H1 (cell line): ENCODE results near the gene GFOD1. TPM values are rescaled to one million over a fixed set of nuclear protein-coding genes. Genes with fewer than 3 reads are reported as not detected.

Source experiments
- CTCF ChIA-PET: fragments of 300-600 bp; sonication (Branson Sonifier 250); formaldehyde crosslinking; loops from one replicate; lab custom pipeline; 2021; ENCODE audit not compliant: partially characterized antibody; lab: Charles Lee
- POLR2A ChIA-PET: fragments of 300-600 bp; sonication (Branson Sonifier 250); formaldehyde crosslinking; loops from one replicate; lab custom pipeline; 2021; ENCODE audit warnings: inconsistent platforms; ENCODE audit not compliant: partially characterized antibody; lab: Charles Lee
- DNase-seq, 2 experiments: peaks; one replicate each; pipeline versions ENCODE4 v3.0.0 to v3.0.0-alpha.2; 2010 to 2022; ENCODE audit warnings: low spot score in 2 of 2, low read depth in 1 of 2, mixed read lengths in 1 of 2
- FAIRE-seq: peaks from 2 replicates; lab custom pipeline; 2011; peaks lifted over from hg19 to GRCh38; lab: Jason Lieb, UNC
- H2AFZ ChIP-seq: 2 replicates; pipeline ENCODE4 v1.8.1; 2012; ENCODE audit warnings: low read length, inconsistent platforms
- H2AK5ac ChIP-seq: 2 replicates; pipeline ENCODE4 v1.6.1; 2013; ENCODE audit warnings: low read depth, low read length
- H2BK120ac ChIP-seq: replicated peaks from 2 replicates; pipeline ENCODE3; 2013; ENCODE audit warnings: low read depth, low read length, inconsistent platforms
- H2BK12ac ChIP-seq: 2 replicates; pipeline ENCODE4 v1.6.1; 2013; ENCODE audit warnings: low read depth, low read length
- H2BK15ac ChIP-seq: 2 replicates; pipeline ENCODE4 v1.6.1; 2013; ENCODE audit warnings: low read length
- H2BK20ac ChIP-seq: 2 replicates; pipeline ENCODE4 v1.6.1; 2013; ENCODE audit warnings: low read length
- H2BK5ac ChIP-seq: 2 replicates; pipeline ENCODE4 v1.6.1; 2013; ENCODE audit warnings: low read depth, low read length
- H3K14ac ChIP-seq: 2 replicates; pipeline ENCODE4 v1.6.1; 2013; ENCODE audit warnings: inconsistent platforms; ENCODE audit not compliant: insufficient read length
- H3K18ac ChIP-seq: 2 replicates; pipeline ENCODE4 v1.6.1; 2013; ENCODE audit warnings: low read length; ENCODE audit errors: extremely low read depth
- H3K23ac ChIP-seq: 2 replicates; pipeline ENCODE4 v1.6.1; 2013; ENCODE audit warnings: inconsistent platforms; ENCODE audit not compliant: insufficient read length
- H3K23me2 ChIP-seq: 2 replicates; pipeline ENCODE4 v1.6.1; 2013; ENCODE audit warnings: low read depth, low read length
- H3K27ac ChIP-seq: 2 replicates; pipeline ENCODE4 v1.6.1; 2011; ENCODE audit warnings: low read depth, low read length, inconsistent platforms
- H3K27me3 ChIP-seq, 4 experiments: replicated peaks in 1 of 4; 1 replicate in 1 of 4; 2 replicates in 3 of 4; pipeline versions ENCODE4 v1.6.1 to v1.8.1; 2011 to 2013; ENCODE audit warnings: low read length in 3 of 4, mild to moderate bottlenecking in 3 of 4, inconsistent platforms in 2 of 4, mixed read lengths in 2 of 4, moderate library complexity in 1 of 4; ENCODE audit not compliant: control insufficient read depth in 3 of 4, insufficient read depth in 3 of 4; ENCODE audit errors: extremely low read depth in 1 of 4
- H3K36me3 ChIP-seq, 4 experiments: 2 replicates each; pipeline versions ENCODE4 v1.6.1 to v1.8.1; 2011 to 2013; ENCODE audit warnings: mild to moderate bottlenecking in 4 of 4, low read length in 3 of 4, moderate library complexity in 2 of 4, control low read depth in 1 of 4, inconsistent platforms in 1 of 4; ENCODE audit not compliant: insufficient read depth in 4 of 4, control insufficient read depth in 2 of 4
- H3K4ac ChIP-seq: replicated peaks from 2 replicates; pipeline ENCODE3; 2013; ENCODE audit warnings: low read length, low read depth, mixed read lengths, inconsistent platforms; ENCODE audit not compliant: insufficient read length
- H3K4me1 ChIP-seq, 4 experiments: replicated peaks in 1 of 4; 1 replicate in 1 of 4; 2 replicates in 3 of 4; pipeline versions ENCODE4 v1.6.1 to v1.8.1; 2011 to 2013; ENCODE audit warnings: low read length in 3 of 4, inconsistent platforms in 2 of 4, mixed read lengths in 1 of 4; ENCODE audit not compliant: insufficient read depth in 4 of 4, control insufficient read depth in 3 of 4
- H3K4me2 ChIP-seq, 2 experiments: 2 replicates each; pipeline versions ENCODE4 v1.6.1 to v1.8.1; 2011 to 2013; ENCODE audit warnings: low read depth in 2 of 2, low read length in 2 of 2, control low read depth in 1 of 2, inconsistent platforms in 1 of 2, mild to moderate bottlenecking in 1 of 2; ENCODE audit not compliant: insufficient read depth in 1 of 2
- H3K4me3 ChIP-seq, 4 experiments: fragments of 200-600, 300-600 bp in 1 of 4; sonication (generic), shearing (Covaris generic), sonication (Bioruptor Twin) in 1 of 4; 2 replicates each; pipeline versions ENCODE4 v1.5.1 to v1.8.1; 2011 to 2016; ENCODE audit warnings: low read length in 4 of 4, low read depth in 3 of 4, control low read depth in 2 of 4, inconsistent platforms in 2 of 4, mild to moderate bottlenecking in 2 of 4, mixed read lengths in 1 of 4, moderate library complexity in 1 of 4; ENCODE audit not compliant: insufficient read depth in 2 of 4; ENCODE audit errors: extremely low read depth in 1 of 4
- H3K56ac ChIP-seq: replicated peaks from 2 replicates; pipeline ENCODE3; 2013; ENCODE audit warnings: low read depth, mild to moderate bottlenecking, mixed read lengths, low read length, inconsistent platforms; ENCODE audit not compliant: insufficient read length
- H3K79me1 ChIP-seq: 2 replicates; pipeline ENCODE4 v1.6.1; 2013; ENCODE audit warnings: low read depth, low read length, control low read depth
- H3K79me2 ChIP-seq, 2 experiments: 2 replicates each; pipeline versions ENCODE4 v1.6.1 to v1.8.1; 2012 to 2013; ENCODE audit warnings: low read length in 2 of 2, mild to moderate bottlenecking in 2 of 2, inconsistent platforms in 1 of 2; ENCODE audit not compliant: insufficient read depth in 2 of 2, control insufficient read depth in 1 of 2
- H3K9ac ChIP-seq, 4 experiments: replicated peaks in 1 of 4; 1 replicate in 1 of 4; 2 replicates in 3 of 4; pipeline versions ENCODE4 v1.6.1 to v1.8.1; 2011 to 2013; ENCODE audit warnings: low read depth in 3 of 4, low read length in 3 of 4, control low read depth in 2 of 4, mild to moderate bottlenecking in 2 of 4, moderate library complexity in 2 of 4, inconsistent platforms in 1 of 4; ENCODE audit errors: extremely low read depth in 1 of 4
- H3K9me3 ChIP-seq, 2 experiments: 2 replicates each; pipeline versions ENCODE4 v1.6.1 to v1.8.1; 2012 to 2013; ENCODE audit warnings: mild to moderate bottlenecking in 2 of 2, moderate library complexity in 2 of 2, control low read depth in 1 of 2, inconsistent platforms in 1 of 2, low read depth in 1 of 2, low read length in 1 of 2, mixed read lengths in 1 of 2; ENCODE audit not compliant: insufficient read depth in 2 of 2
- H4K20me1 ChIP-seq, 2 experiments: replicated peaks in 1 of 2; 2 replicates each; pipeline versions ENCODE3 to v1.8.1; 2011 to 2013; ENCODE audit warnings: inconsistent platforms in 2 of 2, low read length in 2 of 2, mild to moderate bottlenecking in 1 of 2; ENCODE audit not compliant: insufficient read depth in 2 of 2, control insufficient read depth in 1 of 2
- H4K5ac ChIP-seq: 2 replicates; pipeline ENCODE4 v1.6.1; 2013; ENCODE audit warnings: low read length, low read depth, mixed read lengths, inconsistent platforms; ENCODE audit not compliant: insufficient read length
- H4K8ac ChIP-seq: 2 replicates; pipeline ENCODE4 v1.8.0; 2013; ENCODE audit warnings: mild to moderate bottlenecking, moderate library complexity, low read length, inconsistent platforms; ENCODE audit not compliant: insufficient read depth; ENCODE audit errors: extremely low read depth
- H4K91ac ChIP-seq: replicated peaks from 2 replicates; pipeline ENCODE3; 2013; ENCODE audit warnings: low read length, mixed read lengths, inconsistent platforms; ENCODE audit not compliant: insufficient read length
- EP300 ChIP-seq, 2 experiments: IDR thresholded peaks; 1 replicate in 1 of 2; 2 replicates in 1 of 2; pipeline ENCODE4 v1.6.1; 2011 to 2012; ENCODE audit warnings: low read depth in 2 of 2, low read length in 2 of 2, mild to moderate bottlenecking in 2 of 2, borderline replicate concordance in 1 of 2, inconsistent platforms in 1 of 2, moderate library complexity in 1 of 2
- SRF ChIP-seq: IDR thresholded peaks from 2 replicates; pipeline ENCODE4 v1.6.1; 2011; ENCODE audit warnings: mild to moderate bottlenecking, low read depth, low read length, moderate library complexity
- TEAD4 ChIP-seq: IDR thresholded peaks from 2 replicates; pipeline ENCODE4 v1.6.1; 2012; ENCODE audit warnings: low read depth, low read length, inconsistent platforms, mixed read lengths
- WGBS, 2 experiments: shearing (Covaris generic) in 1 of 2; methylation state at CpG; one replicate each; pipeline versions ENCODE4 v1.1.6 to v1.1.7; 2013 to 2015; ENCODE audit warnings: low lambda C conversion rate in 2 of 2, mixed read lengths in 2 of 2, inconsistent platforms in 1 of 2, low coverage in 1 of 2, missing lambda C conversion rate in 1 of 2; ENCODE audit not compliant: insufficient replicate concordance in 2 of 2, insufficient coverage in 1 of 2, insufficient read length in 1 of 2; ENCODE audit errors: extremely low coverage in 1 of 2, missing lambda C conversion rate in 1 of 2; 5-methylcytosine and 5-hydroxymethylcytosine counted together
- polyA plus RNA-seq, 7 experiments: library from polyadenylated mRNA; depleted of rRNA in 3 of 7; stranded (reverse) in 5 of 7; unstranded in 2 of 7; fragments of >200 nt in 5 of 7; fragments of 200-250 nt in 2 of 7; gene quantifications; 1 replicate in 5 of 7; 2 replicates in 1 of 7; 4 replicates in 1 of 7; pipeline versions ENCODE4 v1.2.1 to v1.2.3, GENCODE V29; 2011 to 2013; ENCODE audit warnings: missing spikeins in 2 of 7, mixed read lengths in 2 of 7
- total RNA-seq: library from RNA; stranded (reverse); fragmentation: NEBNext Ultra II Directional; extraction: Animal tissue kit (Norgen Biotek cat#: 25700); gene quantifications from 2 replicates; pipeline ENCODE4 v1.2.1, GENCODE V29; 2021

GFOD1 gene
- total and polyA plus RNA-seq, 2 of the 8 experiments (the other 6 are each of a cell fraction or from before 2014, with no cell fraction given): 2.5 to 8.8 TPM

- no peaks in the 10 kb centered on the region for H3K23me2 ChIP-seq
- no peak overlapping the region for H2BK12ac ChIP-seq
- DNase-seq (no peak), FAIRE-seq (no peak)
- H4K5ac ChIP-seq: no peak overlapping the region
- no peaks in the 10 kb centered on the region for H3K79me2 ChIP-seq
- H4K20me1 ChIP-seq: no peaks in the 10 kb centered on the region
- H3K9ac ChIP-seq: no peak overlapping the region
- H3K9me3 ChIP-seq: no peaks in the 10 kb centered on the region
- H3K79me1 ChIP-seq: no peaks in the 10 kb centered on the region
- no peak overlapping the region for H2BK5ac ChIP-seq
- no peak overlapping the region for H3K4me2 ChIP-seq
- TF ChIP-seq SRF (no peak), TEAD4 (peak; percentile 43; the same call in 1 of the 2 replicates), EP300 (IDR thresholded peaks at IDR 0.05; ENCODE audit: borderline replicate concordance in 1 of 2, low read depth in 2 of 2, low read length in 2 of 2) (no peak)
- no peak overlapping the region for H2BK120ac ChIP-seq
- peaks cover 0 to 5% (median 0%) of the 10 kb centered on the region in 4 experiments; a peak in 1 of 7 replicates for H3K4me1 ChIP-seq
- no peak overlapping the region for H3K23ac ChIP-seq
- 72% methylated on average over 9 of the region's 9 CpGs; no CpG with 5 or more reads in 1 of the 2 experiments for WGBS, 2 experiments
- H3K36me3 ChIP-seq: no peaks in the 10 kb centered on the region
- ChIA-PET CTCF (interaction anchor here (0.7 to 1.6 kb wide), 6 partner anchors 9 to 119 kb away, joined by 3 to 5 read pairs (median 3); no protein-coding TSS in a partner anchor), POLR2A (interaction anchor here (0.7 to 1.9 kb wide), 4 partner anchors 9 to 44 kb away, joined by 3 to 8 read pairs (median 5); no protein-coding TSS in a partner anchor)
- no peaks in the 10 kb centered on the region; a peak in 1 of 7 replicates for H3K27me3 ChIP-seq
- no peak overlapping the region for H2AFZ ChIP-seq
- no peak overlapping the region for H3K4me3 ChIP-seq
- H2BK20ac ChIP-seq: no peak overlapping the region
- no peak overlapping the region for H3K14ac ChIP-seq
- H2BK15ac ChIP-seq: no peak overlapping the region
- no peak overlapping the region for H3K18ac ChIP-seq
- no peak overlapping the region for H4K8ac ChIP-seq
- H4K91ac ChIP-seq: no peak overlapping the region
- no peak overlapping the region for H3K27ac ChIP-seq
- no peak overlapping the region for H2AK5ac ChIP-seq
- no peak overlapping the region for H3K4ac ChIP-seq
- no peak overlapping the region for H3K56ac ChIP-seq
Measured at GRCh38 chr6:13445005-13445743, 42.2 kb downstream of the GFOD1 start.
